ENCODE results near the gene FOXB2. TPM values are rescaled to one million over a fixed set of nuclear protein-coding genes. Genes with fewer than 3 reads are reported as not detected.

FOXB2 gene
- total and polyA plus RNA-seq, 9 donors, result 0.24 to 3.0 (median 1.6) TPM; not detected in 6

- Histone ChIP-seq H3K4me3 (no peak overlapping the region), H3K4me1 (ENCODE audit: insufficient read depth) (no peaks in the 10 kb centered on the region), H3K27me3 (peaks cover 4% of the 10 kb centered on the region), H3K36me3 (no peaks in the 10 kb centered on the region), H3K9me3 (no peaks in the 10 kb centered on the region), H3K27ac (no peak overlapping the region)
- DNase-seq, result no peak
- intact Hi-C loops (cut with DNase I), result loop anchor here in 1 of 4 donors (10.0 kb wide), 1 partner anchor 209 kb away; no protein-coding TSS in a partner anchor
- 4 to 5% (median 4%) methylated on average over 46 of the region's 46 CpGs for WGBS, 3 donors
- no peak for TF ChIP-seq CTCF (IDR thresholded peaks at IDR 0.05)
- TF ChIP-seq EP300 (IDR thresholded peaks at IDR 0.05), result no peak
- TF ChIP-seq POLR2A (IDR thresholded peaks at IDR 0.05), result no peak
Observed at GRCh38 chr9:77013932-77014596, 5.4 kb upstream of the FOXB2 start.

GRCh38 chr9:77014597-77015263 lies 4.7 kb upstream of the FOXB2 start:
- Histone ChIP-seq H3K36me3 (no peaks in the 10 kb centered on the region), H3K9me3 (no peaks in the 10 kb centered on the region), H3K27ac (no peak overlapping the region), H3K4me3 (no peak overlapping the region), H3K4me1 (ENCODE audit: insufficient read depth) (no peaks in the 10 kb centered on the region), H3K27me3 (peaks cover 4% of the 10 kb centered on the region)
- intact Hi-C loops (cut with DNase I), result loop anchor here in 1 of 4 donors (10.0 kb wide), 1 partner anchor 210 kb away; no protein-coding TSS in a partner anchor
- WGBS, 3 donors, result 3 to 4% (median 3%) methylated on average over 38 of the region's 38 CpGs
- no peak for DNase-seq
- TF ChIP-seq CTCF (IDR thresholded peaks at IDR 0.05) (no peak), POLR2A (IDR thresholded peaks at IDR 0.05) (no peak), EP300 (IDR thresholded peaks at IDR 0.05) (no peak)

GRCh38 chr9:77015327-77016048 lies 4.0 kb upstream of the FOXB2 start:
- no peaks in the 10 kb centered on the region for H3K36me3 ChIP-seq
- H3K4me1 ChIP-seq (ENCODE audit: insufficient read depth), result peaks cover 2% of the 10 kb centered on the region
- peaks cover 4% of the 10 kb centered on the region for H3K27me3 ChIP-seq
- DNase-seq, result no peak
- no peak overlapping the region for H3K4me3 ChIP-seq
- no peaks in the 10 kb centered on the region for H3K9me3 ChIP-seq
- no peak overlapping the region for H3K27ac ChIP-seq
- intact Hi-C loops (cut with DNase I), result loop anchor here in 1 of 4 donors (10.0 kb wide), 1 partner anchor 211 kb away; no protein-coding TSS in a partner anchor
- TF ChIP-seq CTCF (IDR thresholded peaks at IDR 0.05) (no peak), EP300 (IDR thresholded peaks at IDR 0.05) (no peak), POLR2A (IDR thresholded peaks at IDR 0.05) (no peak)
- 3 to 6% (median 3%) methylated on average over 31 of the region's 31 CpGs for WGBS, 3 donors

- peaks cover 6% of the 10 kb centered on the region for H3K4me1 ChIP-seq (ENCODE audit: insufficient read depth)
- H3K4me3 ChIP-seq, result no peak overlapping the region
- no peak for DNase-seq
- H3K27ac ChIP-seq, result no peak overlapping the region
- TF ChIP-seq CTCF (IDR thresholded peaks at IDR 0.05), result no peak
- TF ChIP-seq EP300 (IDR thresholded peaks at IDR 0.05), result no peak
- TF ChIP-seq POLR2A (IDR thresholded peaks at IDR 0.05), result no peak
- 1 to 2% (median 2%) methylated on average over 37 of the region's 37 CpGs for WGBS, 3 donors
- no peaks in the 10 kb centered on the region for H3K9me3 ChIP-seq
- H3K36me3 ChIP-seq, result no peaks in the 10 kb centered on the region
- intact Hi-C loops (cut with DNase I), result loop anchor here in 1 of 4 donors (10.0 kb wide), 1 partner anchor 211 kb away; no protein-coding TSS in a partner anchor
- peaks cover 4% of the 10 kb centered on the region for H3K27me3 ChIP-seq
Observed at GRCh38 chr9:77016121-77016525, 3.3 kb upstream of the FOXB2 start.

Data from ovary (tissue), 9 donors.